ENCODE results near the gene PPP3R2. TPM values are rescaled to one million over a fixed set of nuclear protein-coding genes. Genes with fewer than 3 reads are reported as not detected.

The PPP3R2 gene
- total RNA-seq: not detected
- polyA plus RNA-seq: not detected
- long read RNA-seq, donor 1: 0 reads
- long read RNA-seq, donor 2: 0 reads
- long read RNA-seq, donor 3: 0 reads
- long read RNA-seq, donor 4: 0 reads
- long read RNA-seq, donor 5: 0 reads

GRCh38 chr9:101594796-101595195, at the start of gene PPP3R2:
TSS of gene PPP3R2 (minus strand) at chr9:101594969. CDS start at chr9:101594921, 48 bp downstream.
- no peak within 1 kb of the TSS for H3K27ac ChIP-seq (ENCODE audit: low read depth in 1 of 2, low read length in 1 of 2)
- no peak for DNase-seq
- H3K9me3 ChIP-seq (ENCODE audit: control insufficient read depth in 4 of 4, insufficient read depth in 3 of 4, low read length in 3 of 4): no peaks in the 10 kb centered on the region
- H3K4me1 ChIP-seq (ENCODE audit: control insufficient read depth in 5 of 5, insufficient read depth in 5 of 5, low read length in 5 of 5): no peaks in the 10 kb centered on the region
- H3K9ac ChIP-seq (ENCODE audit: insufficient read depth in 1 of 2, low read length in 2 of 2): no peak within 1 kb of the TSS
- ATAC-seq (ENCODE audit: insufficient read depth, low FRiP score): no peak
- no peaks in the 10 kb centered on the region for H3K27me3 ChIP-seq (ENCODE audit: control insufficient read depth in 3 of 3, insufficient read depth in 3 of 3, low read length in 2 of 3)
- H3K4me3 ChIP-seq: no peak within 1 kb of the TSS
- H3K36me3 ChIP-seq (ENCODE audit: control insufficient read depth in 4 of 4, insufficient read depth in 4 of 4, low read length in 4 of 4): no peaks in the 10 kb centered on the region
- 89 to 94% methylated on average over 19 of the region's 19 CpGs for WGBS, 2 donors
- TF ChIP-seq CTCF (IDR thresholded peaks at IDR 0.05; ENCODE audit: control extremely low read depth, extremely low read depth): no peak

GRCh38 chr9:101639785-101640665, 45.3 kb upstream of the PPP3R2 start:
- H3K9me3 ChIP-seq (ENCODE audit: control insufficient read depth in 4 of 4, insufficient read depth in 3 of 4, low read length in 3 of 4): peaks cover 0 to 4% (median 2%) of the 10 kb centered on the region in 4 donors
- no peaks in the 10 kb centered on the region for H3K27me3 ChIP-seq (ENCODE audit: control insufficient read depth in 3 of 3, insufficient read depth in 3 of 3, low read length in 2 of 3)
- TF ChIP-seq CTCF (IDR thresholded peaks at IDR 0.05; ENCODE audit: control extremely low read depth, extremely low read depth): no peak
- DNase-seq: peak in 2 of 3 donors; percentile 52 to 61
- WGBS, 2 donors: 66 to 85% methylated on average over 2 of the region's 2 CpGs
- H3K4me1 ChIP-seq (ENCODE audit: control insufficient read depth in 5 of 5, insufficient read depth in 5 of 5, low read length in 5 of 5): peaks cover 0 to 14% (median 0%) of the 10 kb centered on the region in 5 donors
- H3K36me3 ChIP-seq (ENCODE audit: control insufficient read depth in 4 of 4, insufficient read depth in 4 of 4, low read length in 4 of 4): no peaks in the 10 kb centered on the region
- no peak overlapping the region for H3K9ac ChIP-seq (ENCODE audit: insufficient read depth in 1 of 2, low read length in 2 of 2)
- H3K4me3 ChIP-seq: no peak overlapping the region
- no peak overlapping the region for H3K27ac ChIP-seq (ENCODE audit: low read depth in 1 of 2, low read length in 1 of 2)
- ATAC-seq (ENCODE audit: insufficient read depth, low FRiP score): no peak

- ATAC-seq (ENCODE audit: insufficient read depth, low FRiP score) (no peak), DNase-seq (peak; percentile 39 to 88 (median 86))
- H3K27ac ChIP-seq (ENCODE audit: low read depth in 1 of 2, low read length in 1 of 2): no peak overlapping the region
- 48 to 64% methylated on average over 1 of the region's 1 CpG for WGBS, 2 donors
- H3K9ac ChIP-seq (ENCODE audit: insufficient read depth in 1 of 2, low read length in 2 of 2): no peak overlapping the region
- H3K27me3 ChIP-seq (ENCODE audit: control insufficient read depth in 3 of 3, insufficient read depth in 3 of 3, low read length in 2 of 3): no peaks in the 10 kb centered on the region
- no peak for TF ChIP-seq CTCF (IDR thresholded peaks at IDR 0.05; ENCODE audit: control extremely low read depth, extremely low read depth)
- H3K9me3 ChIP-seq (ENCODE audit: control insufficient read depth in 4 of 4, insufficient read depth in 3 of 4, low read length in 3 of 4): peaks cover 0 to 4% (median 2%) of the 10 kb centered on the region in 4 donors
- no peaks in the 10 kb centered on the region for H3K36me3 ChIP-seq (ENCODE audit: control insufficient read depth in 4 of 4, insufficient read depth in 4 of 4, low read length in 4 of 4)
- H3K4me1 ChIP-seq (ENCODE audit: control insufficient read depth in 5 of 5, insufficient read depth in 5 of 5, low read length in 5 of 5): peaks cover 0 to 14% (median 0%) of the 10 kb centered on the region in 5 donors
- no peak overlapping the region for H3K4me3 ChIP-seq
These were observed 44.5 kb upstream of the PPP3R2 start for GRCh38 chr9:101639311-101639710.

All from lung (tissue), 16 donors.